Measurements from ENCODE around the gene CFAP20DC. TPM values are rescaled to one million over a fixed set of nuclear protein-coding genes. Genes with fewer than 3 reads are reported as not detected.

CFAP20DC gene
- total and polyA plus RNA-seq, 2 of the 8 experiments (the other 6 are each of a cell fraction or from before 2014, with no cell fraction given), result 2.2 to 2.8 TPM

- TF ChIP-seq ATF2 (IDR thresholded peaks at IDR 0.05; ENCODE audit: low read length), result no peak
- peak in 2 of 3 experiments; percentile 5 to 14; a peak in 2 of 4 replicates for TF ChIP-seq CTCF (IDR thresholded peaks at IDR 0.05; ENCODE audit: control extremely low read depth in 1 of 3, insufficient read depth in 1 of 3, low read depth in 1 of 3, low read length in 3 of 3)
- TF ChIP-seq CTBP2 (IDR thresholded peaks at IDR 0.05; ENCODE audit: borderline replicate concordance, insufficient read depth, insufficient read length, low read length), result no peak
- no peak for TF ChIP-seq HDAC2 (IDR thresholded peaks at IDR 0.05; ENCODE audit: borderline replicate concordance in 1 of 2, low read depth in 2 of 2, low read length in 2 of 2)
- no peak for TF ChIP-seq SIRT6 (IDR thresholded peaks at IDR 0.05; ENCODE audit: low read length)
- TF ChIP-seq FOSL1 (IDR thresholded peaks at IDR 0.05; ENCODE audit: insufficient read depth, low read depth, low read length), result no peak
- TF ChIP-seq RAD21 (IDR thresholded peaks at IDR 0.05 in 1 of 2, conservative IDR thresholded peaks at IDR 0.05 in 1 of 2; ENCODE audit: low read depth in 2 of 2, low read length in 2 of 2), result no peak
- H2BK20ac ChIP-seq (ENCODE audit: low read length), result no peak overlapping the region
- no peak overlapping the region for H3K4ac ChIP-seq (replicated peaks; ENCODE audit: insufficient read length, low read depth, low read length)
- no peak overlapping the region for H2AFZ ChIP-seq (ENCODE audit: low read length)
- no peak overlapping the region for H3K18ac ChIP-seq (ENCODE audit: extremely low read depth, low read length)
- DNase-seq (ENCODE audit: low read depth in 1 of 2, low spot score in 2 of 2), result no peak
- H2AK5ac ChIP-seq (ENCODE audit: low read depth, low read length), result no peak overlapping the region
- H3K23ac ChIP-seq (ENCODE audit: insufficient read length), result no peak overlapping the region
- no peak overlapping the region for H3K27ac ChIP-seq (ENCODE audit: low read depth, low read length)
- no peak overlapping the region for H2BK120ac ChIP-seq (replicated peaks; ENCODE audit: low read depth, low read length)
- H3K79me2 ChIP-seq (ENCODE audit: control insufficient read depth in 1 of 2, insufficient read depth in 2 of 2, low read length in 2 of 2), result no peaks in the 10 kb centered on the region
- no peak overlapping the region for H3K4me2 ChIP-seq (ENCODE audit: insufficient read depth in 1 of 2, low read depth in 2 of 2, low read length in 2 of 2)
- no peaks in the 10 kb centered on the region for H3K79me1 ChIP-seq (ENCODE audit: low read depth, low read length)
- CTCF ChIA-PET (ENCODE audit: partially characterized antibody), result interaction anchor here (0.8 kb wide), 1 partner anchor 16 kb away, joined by 3 read pairs; no protein-coding TSS in a partner anchor
- H2BK5ac ChIP-seq (ENCODE audit: low read depth, low read length), result no peak overlapping the region
- no peaks in the 10 kb centered on the region for H3K23me2 ChIP-seq (ENCODE audit: low read depth, low read length)
- no peak overlapping the region for H4K5ac ChIP-seq (ENCODE audit: insufficient read length, low read depth, low read length)
- peaks cover 0 to 5% of the 10 kb centered on the region in 2 experiments; a peak in 2 of 4 replicates for H3K9me3 ChIP-seq (ENCODE audit: insufficient read depth in 2 of 2, low read depth in 1 of 2, low read length in 1 of 2)
- no peak overlapping the region for H3K9ac ChIP-seq (replicated peaks in 1 of 4; ENCODE audit: extremely low read depth in 1 of 4, low read depth in 3 of 4, low read length in 3 of 4)
- no peak overlapping the region for H3K56ac ChIP-seq (replicated peaks; ENCODE audit: insufficient read length, low read depth, low read length)
- no peak overlapping the region for H2BK15ac ChIP-seq (ENCODE audit: low read length)
- WGBS, 2 experiments (ENCODE audit: extremely low coverage in 1 of 2, insufficient coverage in 1 of 2, insufficient read length in 1 of 2, insufficient replicate concordance in 2 of 2, low coverage in 1 of 2, low lambda C conversion rate in 2 of 2, missing lambda C conversion rate in 1 of 2), result 82% methylated on average over 2 of the region's 2 CpGs; no CpG with 5 or more reads in 1 of the 2 experiments
- H3K14ac ChIP-seq (ENCODE audit: insufficient read length), result no peak overlapping the region
- H4K20me1 ChIP-seq (replicated peaks in 1 of 2; ENCODE audit: control insufficient read depth in 1 of 2, insufficient read depth in 2 of 2, low read length in 2 of 2), result no peaks in the 10 kb centered on the region
- H3K4me3 ChIP-seq (ENCODE audit: extremely low read depth in 1 of 4, insufficient read depth in 2 of 4, low read depth in 3 of 4, low read length in 4 of 4), result no peak overlapping the region
- no peak for FAIRE-seq
- no peak overlapping the region for H4K91ac ChIP-seq (replicated peaks; ENCODE audit: insufficient read length, low read length)
- POLR2A ChIA-PET (ENCODE audit: partially characterized antibody), result no interaction called here
- no peak overlapping the region for H2BK12ac ChIP-seq (ENCODE audit: low read depth, low read length)
- no peaks in the 10 kb centered on the region for H3K36me3 ChIP-seq (ENCODE audit: control insufficient read depth in 2 of 4, insufficient read depth in 4 of 4, low read length in 3 of 4)
- H3K27me3 ChIP-seq (replicated peaks in 1 of 4; ENCODE audit: control insufficient read depth in 3 of 4, extremely low read depth in 1 of 4, insufficient read depth in 3 of 4, low read length in 3 of 4), result no peaks in the 10 kb centered on the region
- H3K4me1 ChIP-seq (replicated peaks in 1 of 4; ENCODE audit: control insufficient read depth in 3 of 4, insufficient read depth in 4 of 4, low read length in 3 of 4), result no peaks in the 10 kb centered on the region
- H4K8ac ChIP-seq (ENCODE audit: extremely low read depth, insufficient read depth, low read length), result no peak overlapping the region
These were observed 266.0 kb downstream of the CFAP20DC start for GRCh38 chr3:58783845-58784244.

Data from H1 (cell line).